OCI-LY7 (cell line): ENCODE measurements around the gene LIPC.

Experiments used
- CTCF ChIP-seq: fragments of 200-600 bp; sonication (generic); conservative IDR thresholded peaks from 2 replicates; pipeline ENCODE4 v1.5.1; 2014; ENCODE audit warnings: mild to moderate bottlenecking, antibody characterized with exemption, low read length, moderate library complexity, mixed read lengths
- EZH2phosphoT487 ChIP-seq: fragments of 200-600 bp; sonication (generic); IDR thresholded peaks from 2 replicates; pipeline ENCODE4 v1.6.1; 2018; ENCODE audit warnings: low read depth, borderline replicate concordance, mild to moderate bottlenecking, mixed run types, antibody characterized with exemption, low read length, moderate library complexity, mixed read lengths

- TF ChIP-seq CTCF (no peak), EZH2phosphoT487 (no peak)
These were observed 54.8 kb downstream of the LIPC start for GRCh38 chr15:58486564-58486963.
